GM18499 (cell line): Measurements from ENCODE around the gene TXLNG.
"Not testable (repeated sequence)": the region's sequence is repeated elsewhere in the genome, so short reads cannot be mapped to it uniquely, and the experiment has no call there.

Experiments
- ATAC-seq: cut with Tn5 transposase; IDR thresholded peaks from one replicate; pipeline ENCODE4 v1.9.1; 2021; ENCODE audit warnings: moderate number of reproducible peaks; ENCODE audit not compliant: insufficient read depth, unreplicated experiment

TXLNG gene

DNA sequence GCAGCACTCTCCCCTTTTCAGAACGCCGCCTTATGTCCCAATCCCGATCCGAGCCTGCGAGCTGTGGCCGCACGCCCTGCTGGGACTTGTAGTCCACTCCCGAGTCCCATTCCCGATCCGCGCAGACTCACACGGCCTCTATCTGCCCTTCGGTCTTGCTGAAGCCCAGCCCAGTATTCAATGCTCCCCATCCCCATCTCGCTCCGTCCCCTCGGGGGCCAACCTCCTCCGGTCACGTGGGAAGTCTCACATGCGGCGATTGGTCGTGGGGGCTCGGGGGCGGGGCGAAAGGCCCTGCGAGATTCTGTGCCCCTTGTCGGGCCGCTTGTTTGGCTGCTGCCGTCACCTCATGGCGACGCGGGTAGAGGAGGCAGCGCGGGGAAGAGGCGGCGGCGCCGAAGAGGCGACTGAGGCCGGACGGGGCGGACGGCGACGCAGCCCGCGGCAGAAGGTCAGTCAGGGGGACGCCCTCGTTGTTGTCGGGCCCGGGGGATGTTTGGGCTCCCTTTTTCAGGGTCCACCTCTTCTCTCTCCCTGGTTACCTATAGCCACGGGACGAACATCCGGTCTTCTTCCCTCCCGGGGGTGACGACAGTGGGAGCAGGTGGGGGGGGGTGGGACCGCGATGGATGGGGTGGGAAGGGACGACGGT is at the start of gene TXLNG:
Gene TXLNG (plus strand): TSS at position 328 of the 652 bp plus-strand sequence. CDS start 22 bp downstream, at position 350.
- peak; percentile 97 for ATAC-seq

DNA sequence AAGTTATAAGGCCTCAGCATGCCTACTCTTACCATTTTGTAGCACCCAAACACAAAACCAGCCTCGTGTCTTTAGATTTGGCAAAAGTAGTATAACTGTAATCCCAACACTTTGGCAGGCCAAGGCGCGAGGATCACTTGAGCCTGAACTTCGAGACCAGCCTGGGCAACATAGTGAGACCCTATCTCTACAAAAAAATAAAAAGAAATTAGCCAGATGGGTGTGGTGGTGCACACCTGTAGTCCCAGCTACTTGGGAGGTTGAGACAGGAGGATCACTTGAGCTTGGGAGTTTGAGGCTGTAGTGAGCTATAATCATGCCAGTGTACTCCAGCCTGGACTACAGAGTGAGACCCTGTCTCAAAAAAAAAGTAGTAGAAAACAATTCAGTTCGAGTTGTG is 49.2 kb upstream of the TXLNG start:
- ATAC-seq: no peak

DNA sequence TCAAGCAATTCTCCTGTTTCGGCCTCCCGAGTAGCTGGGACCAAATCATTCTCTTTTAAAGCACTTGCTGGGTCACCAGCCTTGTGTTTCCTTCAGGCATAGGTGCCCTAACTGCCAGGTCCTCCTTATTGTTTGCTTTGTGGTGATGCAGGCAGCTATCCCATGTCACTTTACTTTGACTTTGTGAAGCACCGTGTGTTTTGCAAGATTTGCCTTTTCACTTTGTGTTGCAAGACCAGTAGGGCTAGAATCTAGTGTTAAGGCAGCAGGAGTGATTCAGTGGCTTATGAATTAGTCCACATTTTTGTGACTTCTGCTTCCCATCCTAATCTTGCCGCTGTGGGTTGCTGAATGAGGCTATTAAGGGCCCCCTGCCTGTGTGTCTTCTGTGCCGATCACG is 46.7 kb upstream of the TXLNG start:
- no peak for ATAC-seq

DNA sequence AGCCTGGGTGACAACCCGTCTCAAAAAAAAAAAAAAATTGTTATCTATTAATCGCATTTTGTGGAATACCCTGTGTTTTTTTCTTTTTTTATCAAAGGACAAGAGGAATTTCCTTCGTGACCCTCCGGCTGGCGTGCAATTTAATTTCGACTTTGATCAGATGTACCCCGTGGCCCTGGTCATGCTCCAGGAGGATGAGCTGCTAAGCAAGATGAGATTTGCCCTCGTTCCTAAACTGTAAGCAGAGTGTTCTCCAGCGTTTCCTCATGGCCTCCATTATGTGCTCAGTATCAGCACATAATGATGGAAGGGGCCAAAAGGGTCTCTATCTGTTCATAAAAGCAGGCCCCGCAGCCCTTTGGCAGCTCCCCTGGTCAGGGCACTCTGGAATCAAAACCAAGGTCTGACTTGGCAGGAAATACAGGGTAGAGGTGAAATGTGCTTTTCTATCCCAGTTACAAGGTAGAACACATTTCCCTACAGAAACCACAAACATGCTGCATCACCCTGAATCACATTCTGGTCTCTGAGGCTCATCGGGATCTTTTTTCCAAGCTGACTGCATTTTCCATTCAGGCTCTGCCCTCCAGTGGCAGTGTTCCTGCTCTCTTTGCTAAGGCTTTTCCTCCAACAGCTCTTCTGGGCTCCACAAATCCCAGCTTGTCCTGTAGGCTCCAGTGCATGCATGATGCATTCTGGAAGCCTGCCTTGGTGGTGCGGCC is 42.5 kb upstream of the TXLNG start:
- ATAC-seq: no peak

DNA sequence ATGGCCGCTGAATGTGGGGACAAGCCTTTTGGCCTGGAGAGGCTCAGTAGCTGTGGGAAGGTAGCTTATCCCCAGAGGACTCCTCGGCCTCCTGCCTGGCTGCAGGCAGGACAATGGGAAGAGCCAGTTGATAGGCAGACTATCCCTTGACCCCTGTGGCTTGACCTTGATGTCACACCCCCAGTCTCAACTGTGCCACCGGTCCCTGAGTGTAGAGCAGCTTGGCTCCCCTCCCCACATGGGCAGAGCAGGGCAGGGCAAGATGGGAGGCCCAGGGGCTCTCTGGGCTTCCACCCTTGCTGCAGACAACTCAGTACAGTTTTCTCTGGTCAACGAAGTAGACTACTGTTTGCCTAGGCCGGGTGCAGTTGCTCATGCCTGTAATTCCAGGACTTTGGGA is 41.2 kb upstream of the TXLNG start:
- no peak for ATAC-seq

DNA sequence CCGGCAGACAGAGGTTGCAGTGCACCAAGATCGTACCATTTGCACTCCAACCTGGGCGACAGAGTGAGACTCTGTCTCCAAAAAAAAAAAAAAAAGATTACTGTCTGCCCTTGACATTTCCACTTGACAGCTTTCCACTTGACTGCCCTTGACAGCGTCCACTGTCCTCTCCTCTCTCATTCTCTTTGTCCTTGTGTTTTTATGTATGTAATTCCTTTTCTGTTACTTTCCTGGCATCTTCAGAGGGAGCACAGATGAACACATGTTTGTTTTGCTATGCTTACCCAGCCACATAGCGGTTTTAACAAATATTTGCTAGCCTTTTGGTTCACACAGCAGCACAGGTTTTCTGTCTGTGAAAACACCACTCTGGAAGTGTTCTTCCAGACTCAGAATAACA is 40.6 kb upstream of the TXLNG start:
- no peak for ATAC-seq

DNA sequence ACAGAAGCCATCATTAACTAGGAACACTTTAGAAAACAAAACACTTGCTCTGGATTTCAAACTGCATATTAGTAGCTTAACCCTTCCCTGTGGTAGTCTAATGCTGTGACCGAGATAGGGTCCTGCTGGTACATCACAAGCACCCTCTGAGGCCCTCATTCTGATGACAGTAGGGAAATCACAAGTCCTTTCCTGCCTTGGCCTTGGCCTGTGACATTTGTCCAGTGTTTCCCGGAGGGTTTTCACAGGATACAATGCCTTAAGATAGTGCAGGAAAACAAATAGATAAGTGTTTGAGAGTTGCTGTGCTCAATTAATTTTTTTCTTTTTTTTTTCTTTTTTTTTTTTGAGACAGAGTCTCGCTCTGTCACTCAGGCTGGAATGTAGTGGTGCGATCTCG is 37.8 kb upstream of the TXLNG start:
- ATAC-seq: no peak

DNA sequence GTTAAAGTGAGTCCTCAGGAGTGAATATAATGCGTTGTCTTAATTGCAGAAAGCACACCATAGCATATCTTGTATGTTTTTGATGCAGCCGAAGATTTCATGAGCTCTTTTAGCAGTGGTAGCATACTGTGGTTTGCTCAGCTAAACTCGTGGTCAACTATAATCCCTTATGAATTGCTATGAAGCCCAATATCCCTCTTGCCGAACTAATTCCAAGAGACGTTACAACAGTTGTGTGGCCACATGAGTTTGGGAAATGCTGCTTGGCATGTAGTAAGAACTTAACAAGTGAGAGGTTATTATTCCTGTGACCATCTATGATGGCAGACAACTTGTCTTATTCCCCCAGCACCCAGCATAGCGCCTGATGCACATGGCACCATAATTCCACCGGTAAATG is 36.1 kb upstream of the TXLNG start:
- no peak for ATAC-seq

DNA sequence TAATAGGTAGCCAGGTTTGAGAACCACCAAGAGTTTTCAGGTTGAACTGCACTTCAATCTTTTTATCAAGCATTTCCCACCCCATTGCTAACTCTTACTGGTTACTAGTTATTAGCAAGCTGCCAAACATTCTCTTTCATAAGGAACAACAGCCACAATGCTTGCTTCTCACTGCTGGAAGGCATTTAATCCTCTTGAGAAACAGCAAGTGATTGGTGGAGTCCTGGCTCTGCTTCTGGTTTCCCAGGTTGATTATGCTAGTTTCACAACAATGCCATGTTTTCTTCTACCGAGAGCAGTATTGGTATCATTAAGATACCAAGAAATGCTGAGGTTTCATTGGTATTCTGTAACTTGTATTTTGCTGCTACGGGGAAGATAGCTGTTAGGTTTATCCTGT is 32.2 kb upstream of the TXLNG start:
- no peak for ATAC-seq

DNA sequence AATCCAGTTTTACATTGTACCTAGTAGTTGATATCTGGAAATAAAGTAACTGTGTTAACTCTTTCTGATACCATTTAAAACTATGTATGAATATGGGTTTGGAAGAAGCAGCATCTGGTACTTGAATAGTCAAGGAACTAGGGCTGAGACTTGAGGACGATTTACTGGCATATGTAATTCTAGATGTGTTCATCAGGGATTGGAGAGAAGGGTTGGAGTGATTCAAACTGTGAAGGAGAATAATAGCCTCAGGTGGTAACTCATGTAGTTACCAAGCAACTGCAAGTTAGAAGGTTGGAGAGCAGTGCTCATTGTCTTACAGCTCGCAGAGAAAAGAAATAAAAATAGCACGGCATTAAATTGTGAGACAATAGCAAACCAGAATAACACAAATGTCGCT is 29.5 kb upstream of the TXLNG start:
- no peak for ATAC-seq

DNA sequence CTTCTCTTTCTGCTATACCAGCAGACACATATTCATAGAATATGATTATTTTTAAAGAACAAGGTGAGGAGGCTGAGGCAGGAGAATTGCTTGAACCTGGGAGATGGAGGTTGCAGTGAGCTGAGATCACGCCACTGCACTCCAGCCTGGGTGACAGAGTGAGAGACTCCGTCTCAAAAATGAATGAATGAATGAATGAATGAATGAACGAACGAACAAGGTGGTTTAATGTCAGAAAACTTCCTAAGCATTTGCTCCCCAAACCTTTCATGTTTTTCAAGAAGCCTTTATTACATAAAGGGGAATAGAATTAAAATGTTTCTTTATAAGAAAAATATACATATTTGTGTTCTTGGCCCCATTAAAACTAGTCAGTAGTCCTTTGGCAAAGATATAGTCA is 24.8 kb upstream of the TXLNG start:
- ATAC-seq: not testable (repeated sequence)

DNA sequence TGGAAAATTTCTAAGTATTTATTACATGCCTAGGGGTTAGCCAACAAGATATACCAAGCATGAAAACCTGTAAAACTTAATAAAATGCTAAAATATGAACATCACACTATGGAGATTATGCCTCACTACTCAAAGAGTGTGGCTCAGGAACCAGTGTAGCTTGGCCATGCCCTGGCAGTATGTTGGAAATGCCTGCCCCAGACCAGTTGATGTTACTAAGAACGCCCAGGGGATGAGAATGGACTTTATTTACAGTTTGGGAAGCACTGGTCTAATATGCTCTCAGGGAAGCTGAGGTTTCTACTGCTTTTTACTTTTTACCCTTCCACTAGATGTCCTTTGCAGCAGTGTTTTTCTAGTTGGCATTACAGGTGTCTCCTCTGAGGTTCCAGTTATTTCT is 23.7 kb upstream of the TXLNG start:
- no peak for ATAC-seq

DNA sequence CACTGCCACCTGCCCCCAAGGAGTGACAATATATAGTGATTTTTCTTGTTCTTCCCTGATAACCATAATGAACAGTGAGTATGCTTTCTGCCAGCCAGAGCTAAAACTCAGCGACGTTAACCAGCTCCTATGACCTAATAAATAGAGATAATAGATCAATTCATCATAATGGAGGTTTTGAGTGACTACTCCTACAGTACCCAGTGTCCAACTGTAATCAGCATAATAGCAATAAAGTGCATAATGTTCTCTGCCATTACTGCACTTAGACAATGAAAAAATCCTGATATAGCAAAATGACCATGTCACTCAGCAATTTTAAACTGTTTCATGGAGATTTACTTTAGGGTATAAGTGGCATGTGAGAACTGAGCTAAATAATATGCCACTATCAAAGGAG is 20.7 kb upstream of the TXLNG start:
- no peak for ATAC-seq

DNA sequence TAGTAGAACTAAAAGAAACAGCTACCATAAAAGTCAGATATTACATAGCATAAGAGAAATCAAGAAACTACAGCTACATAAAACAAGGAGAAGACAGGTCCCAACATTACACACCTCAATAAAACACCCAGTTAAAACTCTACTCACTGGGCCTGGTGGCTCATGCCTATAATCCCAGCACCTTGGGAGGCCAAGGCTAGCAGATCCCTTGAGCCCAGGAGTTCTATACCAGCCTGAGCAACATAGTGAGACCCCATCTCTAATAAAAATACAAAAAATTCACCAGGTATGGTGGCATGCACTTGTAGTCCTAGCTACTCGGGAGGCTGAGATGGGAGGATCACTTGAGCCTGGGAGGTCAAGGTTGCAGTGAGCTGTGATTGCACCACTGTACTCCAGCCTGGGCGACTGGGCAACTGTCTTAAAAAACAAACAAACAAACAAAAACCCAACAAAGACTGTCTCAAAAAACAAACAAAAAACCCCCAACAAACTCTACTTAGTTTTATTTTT is 15.2 kb upstream of the TXLNG start:
- no peak for ATAC-seq

DNA sequence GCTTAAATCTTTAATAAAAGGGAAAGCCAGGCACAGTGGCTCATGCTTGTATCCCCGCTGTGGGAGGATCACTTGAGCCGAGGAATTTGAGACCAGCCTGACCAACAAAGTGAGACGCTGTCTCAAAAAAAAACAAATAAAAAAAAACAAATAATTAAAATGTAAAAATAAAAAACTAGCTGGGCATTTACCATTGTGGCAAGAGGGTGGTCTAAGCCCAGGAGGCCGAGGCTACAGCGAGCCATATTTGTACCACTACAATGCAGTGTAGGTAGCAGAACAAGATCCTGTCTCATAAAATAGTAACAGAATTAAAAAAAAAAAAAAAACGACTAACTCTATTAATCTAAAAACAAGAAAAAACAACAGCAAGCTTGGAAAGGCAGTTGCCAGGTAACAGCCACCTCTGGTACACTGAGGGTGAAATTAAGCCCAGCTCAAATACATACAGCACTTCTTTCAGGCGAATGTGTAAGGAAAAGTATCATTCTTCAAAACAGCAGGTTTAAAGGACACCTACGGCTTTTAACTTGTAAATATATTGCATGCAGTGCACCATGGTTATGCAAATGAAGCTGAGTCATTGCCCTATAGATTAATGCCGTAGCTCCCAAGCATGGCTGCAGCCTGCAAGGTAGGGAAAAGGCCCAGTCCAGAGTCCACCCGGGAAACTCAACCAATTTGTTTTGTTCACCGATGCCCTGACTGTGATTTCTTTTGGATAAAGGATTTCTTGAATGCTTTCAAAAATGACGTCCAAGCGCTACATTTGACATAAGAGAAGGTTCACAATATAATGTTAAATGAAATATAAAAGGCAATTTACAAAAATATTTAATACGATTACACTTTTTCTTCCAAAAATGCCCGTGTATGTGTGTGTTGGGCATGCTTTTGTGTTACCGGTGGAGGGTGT is 14.5 kb upstream of the TXLNG start:
- no peak for ATAC-seq

DNA sequence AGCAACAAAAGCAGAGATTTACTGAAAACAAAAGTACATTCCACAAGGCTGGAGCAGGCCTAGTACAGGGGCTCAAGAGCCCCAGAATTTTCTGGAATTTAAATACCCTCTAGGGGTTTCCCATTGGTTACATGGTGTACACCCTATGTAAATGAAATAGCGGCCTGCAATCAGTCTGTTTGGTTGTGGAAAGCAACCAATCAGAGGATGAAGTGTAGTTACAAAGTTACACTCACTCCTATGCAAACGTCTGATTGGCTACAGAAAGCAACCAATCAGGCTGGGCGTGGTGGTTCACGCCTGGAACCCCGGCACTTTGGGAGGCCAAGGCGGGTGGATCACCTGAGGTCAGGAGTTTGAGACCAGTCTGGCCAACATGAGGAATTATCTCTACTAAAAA is 13.8 kb upstream of the TXLNG start:
- no peak for ATAC-seq

DNA sequence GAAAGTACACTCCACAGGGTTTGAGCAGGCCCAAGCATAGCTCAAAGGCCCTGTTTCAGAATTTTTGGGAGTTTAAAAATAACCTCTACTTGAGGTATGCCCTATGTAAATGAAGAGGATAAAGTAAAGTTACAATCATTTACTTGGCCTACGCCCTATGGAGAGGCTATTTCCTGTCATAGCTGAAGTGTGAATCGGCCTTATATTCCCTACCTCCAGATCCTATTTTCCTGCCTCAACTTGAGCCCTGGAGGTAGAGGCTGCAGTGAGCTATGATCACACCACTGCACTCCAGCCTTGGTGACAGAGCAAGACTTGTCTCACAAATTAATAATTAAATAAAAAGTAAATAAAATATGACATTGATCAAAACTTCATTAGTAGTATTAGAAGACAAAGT is 11.5 kb upstream of the TXLNG start:
- ATAC-seq: no peak

DNA sequence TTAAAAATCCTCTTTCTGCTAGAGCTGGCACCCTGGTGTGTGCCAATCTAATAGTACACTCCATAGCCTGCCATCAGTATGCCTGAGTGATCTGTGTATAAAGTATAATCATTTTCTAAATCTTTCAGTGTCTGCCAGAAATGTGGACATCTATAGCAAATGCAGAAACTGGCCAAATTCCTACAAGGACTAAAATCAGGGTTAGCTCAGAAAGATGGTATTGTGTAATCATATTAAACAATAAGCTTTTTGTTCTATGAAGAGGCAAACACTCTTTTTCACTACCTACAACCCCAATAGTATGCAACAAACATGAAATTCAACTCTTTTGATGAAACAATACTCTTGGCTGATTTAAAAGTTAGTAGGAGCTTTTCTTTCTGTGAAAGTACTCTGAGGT is 7.7 kb upstream of the TXLNG start:
- no peak for ATAC-seq

DNA sequence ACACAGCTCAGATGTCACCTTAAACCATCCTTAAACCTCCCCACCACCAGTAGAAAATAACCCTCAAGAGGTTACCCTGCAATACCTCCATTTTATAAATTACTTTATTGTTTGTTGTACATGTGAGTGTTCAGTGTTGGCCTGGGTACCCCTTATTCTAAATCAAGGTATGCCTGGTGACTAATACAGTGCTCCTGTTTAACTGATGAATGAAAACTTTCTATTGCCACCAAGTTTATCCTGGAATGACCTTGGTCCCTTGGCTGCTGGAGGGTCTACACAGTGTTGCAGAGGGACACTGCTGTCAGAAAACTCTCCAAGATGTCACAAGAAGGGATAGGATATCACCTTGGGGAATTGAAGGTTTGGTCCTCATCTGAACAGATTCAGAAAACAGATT is 7.3 kb upstream of the TXLNG start:
- ATAC-seq: no peak

DNA sequence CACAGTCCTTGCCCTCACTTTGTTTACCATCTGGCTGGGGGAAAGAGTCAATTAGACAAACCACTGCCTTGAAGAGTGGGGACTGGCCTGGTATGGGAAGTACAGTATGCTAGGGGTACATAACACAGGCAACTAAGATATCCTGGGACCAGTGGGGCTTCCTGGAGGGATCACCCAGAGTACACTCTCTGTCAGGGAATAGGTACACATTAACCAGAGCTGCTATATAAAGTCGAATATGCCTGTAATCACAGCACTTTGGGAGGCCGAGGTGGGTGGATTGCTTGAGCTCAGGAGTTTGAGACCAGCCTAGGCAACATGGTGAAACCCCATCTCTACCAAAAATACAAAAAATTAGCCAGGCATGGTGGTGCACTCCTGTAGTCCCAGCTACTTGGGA is 6.5 kb upstream of the TXLNG start:
- ATAC-seq: not testable (repeated sequence)

DNA sequence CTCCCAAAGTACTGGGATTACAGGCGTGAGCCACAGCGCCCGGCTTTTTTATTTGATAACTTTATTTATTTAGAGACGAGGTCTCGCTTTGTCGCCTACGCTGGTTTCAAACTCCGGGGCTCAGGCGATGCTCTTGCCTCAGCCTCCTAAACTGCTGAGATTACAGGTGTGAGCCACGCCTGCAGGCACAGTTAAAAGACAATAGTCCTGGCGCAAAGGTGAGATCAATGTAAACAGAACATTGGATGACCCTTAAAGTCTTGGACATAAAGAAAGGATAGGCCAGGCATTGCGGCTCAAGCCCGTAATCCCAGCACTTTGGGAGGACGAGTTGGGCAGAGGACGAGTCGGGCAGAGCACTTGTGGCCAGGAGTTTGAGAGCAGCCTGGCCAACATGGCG is 2.8 kb upstream of the TXLNG start:
- ATAC-seq: no peak
